Hepatocyte (in vitro differentiated cells): ENCODE results near the gene KCNQ1.

ENCODE experiments used
- EZH2 ChIP-seq: fragments of 200-600 bp; sonication (generic); IDR thresholded peaks from 2 replicates; pipeline ENCODE4 v1.6.1; 2016; ENCODE audit warnings: antibody characterized with exemption, mild to moderate bottlenecking, borderline replicate concordance
- EZH2phosphoT487 ChIP-seq: fragments of 200-600 bp; sonication (generic); IDR thresholded peaks from one replicate; pipeline ENCODE4 v1.6.1; 2018; ENCODE audit warnings: antibody characterized with exemption, mild to moderate bottlenecking, low read depth, moderate library complexity; ENCODE audit not compliant: unreplicated experiment, severe bottlenecking
- TF ChIP-seq, protein P1 (sequence below): fragments of 200-600 bp; sonication (generic); IDR thresholded peaks from 2 replicates; pipeline ENCODE4 v1.5.1; 2016; ENCODE audit warnings: antibody characterized with exemption, mild to moderate bottlenecking; ENCODE audit not compliant: poor library complexity

DNA sequence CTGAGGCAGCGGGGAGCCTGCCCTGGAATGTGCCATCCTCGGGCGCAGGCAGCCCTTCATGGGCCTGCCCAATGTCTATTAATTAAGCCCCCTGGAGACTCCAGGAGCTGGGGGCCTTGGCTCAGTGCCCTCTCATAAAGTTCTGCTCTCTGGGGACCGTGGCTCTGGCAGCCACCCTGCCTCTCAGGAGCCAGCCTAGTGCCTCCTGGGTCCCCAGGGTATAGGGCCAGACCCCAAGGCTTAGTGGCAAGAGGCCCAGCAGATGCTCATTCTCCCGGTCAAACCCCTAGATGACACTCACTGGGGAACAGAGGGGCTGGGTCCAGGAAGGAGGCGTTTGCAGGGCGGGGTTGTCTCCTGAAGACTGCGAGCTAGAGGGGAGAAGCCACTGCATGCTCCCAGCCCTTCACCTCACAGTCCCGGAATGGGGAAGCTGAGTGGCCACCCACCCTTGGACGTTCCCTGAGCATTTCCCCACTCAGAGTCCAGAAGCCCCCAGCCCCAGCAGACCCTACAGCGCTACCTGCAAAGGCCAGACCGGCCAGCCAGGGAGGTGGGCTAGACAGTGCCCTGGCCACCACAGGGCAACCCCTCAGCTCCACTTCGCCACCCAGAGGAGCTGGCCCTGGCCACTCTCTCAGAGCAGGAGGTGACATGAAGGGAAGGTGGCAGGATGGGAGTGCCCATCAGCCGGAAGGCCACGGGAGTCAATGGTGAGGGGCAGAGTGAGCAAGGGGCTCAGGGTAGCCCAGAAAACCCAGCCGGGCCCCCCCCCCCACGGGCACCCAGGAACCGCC, 357.8 kb downstream of the KCNQ1 start:
- TF ChIP-seq, protein P1, sequence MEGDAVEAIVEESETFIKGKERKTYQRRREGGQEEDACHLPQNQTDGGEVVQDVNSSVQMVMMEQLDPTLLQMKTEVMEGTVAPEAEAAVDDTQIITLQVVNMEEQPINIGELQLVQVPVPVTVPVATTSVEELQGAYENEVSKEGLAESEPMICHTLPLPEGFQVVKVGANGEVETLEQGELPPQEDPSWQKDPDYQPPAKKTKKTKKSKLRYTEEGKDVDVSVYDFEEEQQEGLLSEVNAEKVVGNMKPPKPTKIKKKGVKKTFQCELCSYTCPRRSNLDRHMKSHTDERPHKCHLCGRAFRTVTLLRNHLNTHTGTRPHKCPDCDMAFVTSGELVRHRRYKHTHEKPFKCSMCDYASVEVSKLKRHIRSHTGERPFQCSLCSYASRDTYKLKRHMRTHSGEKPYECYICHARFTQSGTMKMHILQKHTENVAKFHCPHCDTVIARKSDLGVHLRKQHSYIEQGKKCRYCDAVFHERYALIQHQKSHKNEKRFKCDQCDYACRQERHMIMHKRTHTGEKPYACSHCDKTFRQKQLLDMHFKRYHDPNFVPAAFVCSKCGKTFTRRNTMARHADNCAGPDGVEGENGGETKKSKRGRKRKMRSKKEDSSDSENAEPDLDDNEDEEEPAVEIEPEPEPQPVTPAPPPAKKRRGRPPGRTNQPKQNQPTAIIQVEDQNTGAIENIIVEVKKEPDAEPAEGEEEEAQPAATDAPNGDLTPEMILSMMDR, result no peak
- no peak for TF ChIP-seq EZH2
- TF ChIP-seq EZH2phosphoT487, result no peak
